ENCODE measurements around the gene GALNT10. TPM values are rescaled to one million over a fixed set of nuclear protein-coding genes. Genes with fewer than 3 reads are reported as not detected.

Gene GALNT10
- total and polyA plus RNA-seq, 2 of the 8 experiments (the other 6 are each of a cell fraction or from before 2014, with no cell fraction given): 4.6 to 15.5 TPM

- Histone ChIP-seq H3K4ac (replicated peaks; ENCODE audit: insufficient read length, low read depth, low read length) (no peak overlapping the region), H3K56ac (replicated peaks; ENCODE audit: insufficient read length, low read depth, low read length) (no peak overlapping the region), H3K4me2 (ENCODE audit: insufficient read depth in 1 of 2, low read depth in 2 of 2, low read length in 2 of 2) (no peak overlapping the region), H4K91ac (replicated peaks; ENCODE audit: insufficient read length, low read length) (no peak overlapping the region), H4K8ac (ENCODE audit: extremely low read depth, insufficient read depth, low read length) (no peak overlapping the region), H3K4me3 (ENCODE audit: extremely low read depth in 1 of 4, insufficient read depth in 2 of 4, low read depth in 3 of 4, low read length in 4 of 4) (no peak overlapping the region), H3K23me2 (ENCODE audit: low read depth, low read length) (no peaks in the 10 kb centered on the region), H3K9ac (replicated peaks in 1 of 4; ENCODE audit: extremely low read depth in 1 of 4, low read depth in 3 of 4, low read length in 3 of 4) (no peak overlapping the region), H3K79me1 (ENCODE audit: low read depth, low read length) (no peaks in the 10 kb centered on the region), H3K9me3 (ENCODE audit: insufficient read depth in 2 of 2, low read depth in 1 of 2, low read length in 1 of 2) (no peaks in the 10 kb centered on the region), H3K79me2 (ENCODE audit: control insufficient read depth in 1 of 2, insufficient read depth in 2 of 2, low read length in 2 of 2) (no peaks in the 10 kb centered on the region), H3K14ac (ENCODE audit: insufficient read length) (no peak overlapping the region), H2AK5ac (ENCODE audit: low read depth, low read length) (no peak overlapping the region), H3K18ac (ENCODE audit: extremely low read depth, low read length) (no peak overlapping the region), H2BK120ac (replicated peaks; ENCODE audit: low read depth, low read length) (no peak overlapping the region), H2BK20ac (ENCODE audit: low read length) (no peak overlapping the region), H2BK15ac (ENCODE audit: low read length) (no peak overlapping the region), H3K36me3 (ENCODE audit: control insufficient read depth in 2 of 4, insufficient read depth in 4 of 4, low read length in 3 of 4) (no peaks in the 10 kb centered on the region), H3K27me3 (replicated peaks in 1 of 4; ENCODE audit: control insufficient read depth in 3 of 4, extremely low read depth in 1 of 4, insufficient read depth in 3 of 4, low read length in 3 of 4) (no peaks in the 10 kb centered on the region), H3K23ac (ENCODE audit: insufficient read length) (no peak overlapping the region), H3K4me1 (replicated peaks in 1 of 4; ENCODE audit: control insufficient read depth in 3 of 4, insufficient read depth in 4 of 4, low read length in 3 of 4) (0 out of 7 replicates have a peak, but pooled peaks cover 0 to 5% (median 0%) of the 10 kb centered on the region in 4 experiments), H4K20me1 (replicated peaks in 1 of 2; ENCODE audit: control insufficient read depth in 1 of 2, insufficient read depth in 2 of 2, low read length in 2 of 2) (no peaks in the 10 kb centered on the region), H2BK12ac (ENCODE audit: low read depth, low read length) (no peak overlapping the region), H4K5ac (ENCODE audit: insufficient read length, low read depth, low read length) (no peak overlapping the region), H2BK5ac (ENCODE audit: low read depth, low read length) (no peak overlapping the region), H2AFZ (ENCODE audit: low read length) (no peak overlapping the region), H3K27ac (ENCODE audit: low read depth, low read length) (no peak overlapping the region)
- FAIRE-seq (no peak), DNase-seq (ENCODE audit: low read depth in 1 of 2, low spot score in 2 of 2) (no peak)
- POLR2A ChIA-PET (ENCODE audit: partially characterized antibody): no interaction called here
- 92% methylated on average over 3 of the region's 3 CpGs; no CpG with 5 or more reads in 1 of the 2 experiments for WGBS, 2 experiments (ENCODE audit: extremely low coverage in 1 of 2, insufficient coverage in 1 of 2, insufficient read length in 1 of 2, insufficient replicate concordance in 2 of 2, low coverage in 1 of 2, low lambda C conversion rate in 2 of 2, missing lambda C conversion rate in 1 of 2)
- CTCF ChIA-PET (ENCODE audit: partially characterized antibody): interaction anchor here (0.6 kb wide), 1 partner anchor 48 kb away, joined by 3 read pairs; no protein-coding TSS in a partner anchor
- TF ChIP-seq ZNF274 (IDR thresholded peaks at IDR 0.05; ENCODE audit: borderline replicate concordance, extremely low read depth, low read length) (no peak), E2F6 (IDR thresholded peaks at IDR 0.05) (no peak), RFX5 (IDR thresholded peaks at IDR 0.05; ENCODE audit: borderline replicate concordance, low read depth, low read length) (no peak), TBP (IDR thresholded peaks at IDR 0.05; ENCODE audit: low read depth, low read length) (no peak), POLR2AphosphoS5 (IDR thresholded peaks at IDR 0.05; ENCODE audit: low read depth, low read length) (no peak), SP4 (IDR thresholded peaks at IDR 0.05; ENCODE audit: low read length) (no peak), JUND (IDR thresholded peaks at IDR 0.05; ENCODE audit: low read length) (no peak), HDAC6 (IDR thresholded peaks at IDR 0.05; ENCODE audit: low read depth, low read length) (no peak), CREB1 (IDR thresholded peaks at IDR 0.05) (no peak), SP2 (IDR thresholded peaks at IDR 0.05; ENCODE audit: low read length) (no peak), YY1 (IDR thresholded peaks at IDR 0.05; ENCODE audit: low read depth, low read length) (no peak), EGR1 (IDR thresholded peaks at IDR 0.05; ENCODE audit: borderline replicate concordance, low read depth, low read length) (no peak), RXRA (IDR thresholded peaks at IDR 0.05; ENCODE audit: insufficient read depth, low read depth, low read length) (no peak), CBX5 (IDR thresholded peaks at IDR 0.05; ENCODE audit: low read depth, low read length) (no peak), SAP30 (IDR thresholded peaks at IDR 0.05; ENCODE audit: insufficient read depth, insufficient replicate concordance, low read length) (no peak), GTF2F1 (IDR thresholded peaks at IDR 0.05; ENCODE audit: borderline replicate concordance, low read depth, low read length) (no peak)
Measured at GRCh38 chr5:154351566-154351965, 161.0 kb downstream of the GALNT10 start.
